IMR-90 (cell line): ENCODE results near the gene FAM163B. TPM values are rescaled to one million over a fixed set of nuclear protein-coding genes. Genes with fewer than 3 reads are reported as not detected.

Source experiments
- ATAC-seq: fragments of 200-7000 bp; cut with Tn5 transposase; 2 replicates; pipeline ENCODE4 v1.9.1; 2020; ENCODE audit warnings: low read depth, mild to moderate bottlenecking, moderate library complexity
- BruUV-seq: library from RNA; stranded (reverse); fragments of 400-500 nt; replicated peaks from 2 replicates; lab custom pipeline; 2021; lab: Mats Ljungman, UMichigan
- CTCF ChIA-PET: fragments of 300-600 bp; formaldehyde crosslinking; extraction: SDS; loops from one replicate; lab custom pipeline; 2021; ENCODE audit warnings: antibody characterized with exemption; lab: Yijun Ruan, JAX
- POLR2A ChIA-PET: fragments of 300-600 bp; sonication (Branson Sonifier 250); formaldehyde crosslinking; loops from one replicate; lab custom pipeline; 2022; ENCODE audit warnings: antibody characterized with exemption; ENCODE audit not compliant: unreplicated experiment; lab: Charles Lee
- DNase-seq: peaks from one replicate; pipeline ENCODE4 v3.0.0; 2013
- H2AFZ ChIP-seq: replicated peaks from 2 replicates; pipeline ENCODE3; 2013; ENCODE audit warnings: low read length, mild to moderate bottlenecking; ENCODE audit not compliant: poor library complexity
- H2AK5ac ChIP-seq: 2 replicates; pipeline ENCODE4 v1.6.1; 2013; ENCODE audit warnings: low read depth, low read length, inconsistent platforms
- H2AK9ac ChIP-seq: replicated peaks from 2 replicates; pipeline ENCODE3; 2013; ENCODE audit warnings: mild to moderate bottlenecking, low read depth, low read length, moderate library complexity; ENCODE audit not compliant: poor library complexity
- H2BK120ac ChIP-seq: 2 replicates; pipeline ENCODE4 v1.6.1; 2013; ENCODE audit warnings: low read depth, low read length, inconsistent platforms
- H2BK15ac ChIP-seq: 3 replicates; pipeline ENCODE4 v1.6.1; 2013; ENCODE audit warnings: low read depth, low read length, inconsistent platforms
- H2BK20ac ChIP-seq: 2 replicates; pipeline ENCODE4 v1.6.1; 2013; ENCODE audit warnings: low read depth, mild to moderate bottlenecking, inconsistent platforms, low read length, moderate library complexity
- H2BK5ac ChIP-seq: 2 replicates; pipeline ENCODE4 v1.6.1; 2013; ENCODE audit warnings: mild to moderate bottlenecking, low read depth, low read length, inconsistent platforms; ENCODE audit not compliant: poor library complexity, severe bottlenecking
- H3K14ac ChIP-seq: replicated peaks from 2 replicates; pipeline ENCODE4 v1.6.1; 2013; ENCODE audit warnings: low read depth, low read length, inconsistent platforms
- H3K18ac ChIP-seq: 2 replicates; pipeline ENCODE4 v1.6.1; 2013; ENCODE audit warnings: low read depth, low read length, control low read depth
- H3K23ac ChIP-seq: 2 replicates; pipeline ENCODE4 v1.6.1; 2013; ENCODE audit warnings: low read depth, low read length, inconsistent platforms
- H3K27ac ChIP-seq: 2 replicates; pipeline ENCODE4 v1.5.1; 2013; ENCODE audit warnings: mild to moderate bottlenecking, control low read depth, low read length; ENCODE audit not compliant: insufficient read depth
- H3K27me3 ChIP-seq: 2 replicates; pipeline ENCODE4 v1.6.1; 2013; ENCODE audit warnings: low read length; ENCODE audit not compliant: control insufficient read depth, insufficient read depth
- H3K36me3 ChIP-seq: 2 replicates; pipeline ENCODE4 v1.6.1; 2013; ENCODE audit warnings: low read length, mixed read lengths; ENCODE audit not compliant: control insufficient read depth, insufficient read depth
- H3K4ac ChIP-seq: 2 replicates; pipeline ENCODE4 v1.6.1; 2013; ENCODE audit warnings: low read depth, low read length, inconsistent platforms
- H3K4me1 ChIP-seq: 2 replicates; pipeline ENCODE4 v1.6.1; 2013; ENCODE audit warnings: low read length, mixed read lengths; ENCODE audit not compliant: control insufficient read depth, insufficient read depth
- H3K4me2 ChIP-seq: 2 replicates; pipeline ENCODE4 v1.6.1; 2013; ENCODE audit warnings: low read depth, mild to moderate bottlenecking, control low read depth, low read length, moderate library complexity
- H3K4me3 ChIP-seq: 2 replicates; pipeline ENCODE4 v1.5.1; 2013; ENCODE audit warnings: low read depth, mild to moderate bottlenecking, control low read depth, low read length, moderate library complexity; ENCODE audit not compliant: insufficient read depth
- H3K56ac ChIP-seq: 2 replicates; pipeline ENCODE4 v1.6.1; 2013; ENCODE audit warnings: low read length, inconsistent platforms; ENCODE audit not compliant: insufficient read depth; ENCODE audit errors: extremely low read depth
- H3K79me1 ChIP-seq, 2 experiments: 2 replicates each; pipeline ENCODE4 v1.6.1; 2013; ENCODE audit warnings: low read length in 2 of 2, inconsistent platforms in 1 of 2, low read depth in 1 of 2
- H3K9ac ChIP-seq: 2 replicates; pipeline ENCODE4 v1.6.1; 2013; ENCODE audit warnings: low read depth, low read length, control low read depth
- H3K9me1 ChIP-seq: 2 replicates; pipeline ENCODE4 v1.6.1; 2013; ENCODE audit warnings: low read length, inconsistent platforms; ENCODE audit not compliant: insufficient read depth
- H3K9me3 ChIP-seq: 2 replicates; pipeline ENCODE4 v1.6.1; 2013; ENCODE audit warnings: low read length; ENCODE audit not compliant: control insufficient read depth, insufficient read depth
- H4K20me1 ChIP-seq: 2 replicates; pipeline ENCODE4 v1.6.1; 2013; ENCODE audit warnings: low read length, inconsistent platforms; ENCODE audit not compliant: insufficient read depth
- H4K5ac ChIP-seq: 2 replicates; pipeline ENCODE4 v1.6.1; 2013; ENCODE audit warnings: mild to moderate bottlenecking, low read depth, low read length, control low read depth
- H4K8ac ChIP-seq, 2 experiments: 2 replicates each; pipeline ENCODE4 v1.6.1; 2013; ENCODE audit warnings: low read depth in 2 of 2, low read length in 2 of 2, control low read depth in 1 of 2, inconsistent platforms in 1 of 2
- H4K91ac ChIP-seq: 2 replicates; pipeline ENCODE4 v1.6.1; 2013; ENCODE audit warnings: low read depth, low read length, inconsistent platforms; ENCODE audit not compliant: insufficient read depth
- BHLHE40 ChIP-seq: fragments of 150-350 bp; IDR thresholded peaks from 2 replicates; pipeline ENCODE4 v1.6.1; 2016; ENCODE audit warnings: mild to moderate bottlenecking, low read depth, low read length
- CEBPB ChIP-seq: IDR thresholded peaks from 2 replicates; pipeline ENCODE4 v1.6.1; 2012; ENCODE audit warnings: low read depth, low read length, improper control_type of control experiment
- CHD1 ChIP-seq: IDR thresholded peaks from 2 replicates; pipeline ENCODE4 v1.6.1; 2012; ENCODE audit warnings: low read depth, low read length, improper control_type of control experiment
- ELK1 ChIP-seq: fragments of 150-350 bp; IDR thresholded peaks from 2 replicates; pipeline ENCODE4 v1.6.1; 2016; ENCODE audit warnings: low read depth, mild to moderate bottlenecking, low read length, moderate library complexity, borderline replicate concordance
- FOS ChIP-seq: fragments of 150-350 bp; IDR thresholded peaks from 2 replicates; pipeline ENCODE4 v1.6.1; 2016; ENCODE audit warnings: low read depth, low read length
- MAFK ChIP-seq: IDR thresholded peaks from 2 replicates; pipeline ENCODE4 v1.6.1; 2012; ENCODE audit warnings: low read depth, low read length, improper control_type of control experiment
- MAZ ChIP-seq: IDR thresholded peaks from 2 replicates; pipeline ENCODE4 v1.6.1; 2012; ENCODE audit warnings: low read depth, mild to moderate bottlenecking, low read length, improper control_type of control experiment, moderate library complexity, borderline replicate concordance
- MXI1 ChIP-seq: IDR thresholded peaks from 2 replicates; pipeline ENCODE4 v1.6.1; 2012; ENCODE audit warnings: low read depth, mild to moderate bottlenecking, low read length, moderate library complexity, borderline replicate concordance
- NFE2L2 ChIP-seq: fragments of 150-350 bp; IDR thresholded peaks from 2 replicates; pipeline ENCODE4 v1.6.1; 2016; ENCODE audit warnings: low read depth, mild to moderate bottlenecking, low read length
- POLR2A ChIP-seq: IDR thresholded peaks from 2 replicates; pipeline ENCODE4 v1.6.1; 2012; ENCODE audit warnings: mild to moderate bottlenecking, low read depth, low read length
- RAD21 ChIP-seq: IDR thresholded peaks from 2 replicates; pipeline ENCODE4 v1.6.1; 2012; ENCODE audit warnings: low read length, improper control_type of control experiment
- RFX5 ChIP-seq: IDR thresholded peaks from 2 replicates; pipeline ENCODE4 v1.8.0; 2012; ENCODE audit warnings: low read depth, mild to moderate bottlenecking, low read length, moderate library complexity
- SMC3 ChIP-seq: fragments of 150-350 bp; IDR thresholded peaks from 2 replicates; pipeline ENCODE4 v1.6.1; 2016; ENCODE audit warnings: low read depth, mild to moderate bottlenecking, antibody characterized with exemption, low read length, moderate library complexity
- USF2 ChIP-seq: fragments of 150-350 bp; IDR thresholded peaks from 2 replicates; pipeline ENCODE4 v1.6.1; 2017; ENCODE audit warnings: mild to moderate bottlenecking, antibody characterized with exemption, low read length, low read depth
- WGBS, 2 experiments: methylation state at CpG; one replicate each; pipeline versions ENCODE4 v1.1.5 to v1.1.7; 2013; ENCODE audit warnings: missing lambda C conversion rate in 2 of 2; ENCODE audit not compliant: insufficient read length in 1 of 2; ENCODE audit errors: extremely low coverage in 2 of 2; 5-methylcytosine and 5-hydroxymethylcytosine counted together
- dilution Hi-C: fragments of 300-500 bp; cut with HindIII; formaldehyde crosslinking; loops from one replicate; pipeline ENCODE4 v1.14.3; 2018; ENCODE audit warnings: low sequenced_read_pairs; ENCODE audit not compliant: unreplicated experiment
- in situ Hi-C: fragments of 300-500 bp; cut with MboI; formaldehyde crosslinking; loops from 3 replicates; pipeline ENCODE4 v1.14.3; 2019; ENCODE audit warnings: low sequenced_read_pairs, inconsistent platforms, mixed read lengths
- intact Hi-C: fragments of 100-400 bp; cut with micrococcal nuclease; formaldehyde crosslinking; loops from 2 replicates; pipeline ENCODE4 v1.10.0; 2022
- polyA plus RNA-seq, 3 experiments: library from polyadenylated mRNA; depleted of rRNA; stranded (reverse); fragments of >200 nt; gene quantifications; 2 replicates each; pipeline ENCODE4 v1.2.3, GENCODE V29; 2012; ENCODE audit warnings: low replicate concordance in 1 of 3
- total RNA-seq: library from RNA; depleted of rRNA; stranded (reverse); fragments of >200 nt; gene quantifications from 2 replicates; pipeline ENCODE4 v1.2.3, GENCODE V29; 2012

FAM163B gene
- total and polyA plus RNA-seq, 2 of the 4 experiments (the other 2 are of a cell fraction) = not detected

GRCh38 chr9:133643978-133644760 is 35.0 kb upstream of the FAM163B start:
- Histone ChIP-seq H3K4ac (no peak overlapping the region), H4K8ac (no peak overlapping the region), H4K20me1 (no peaks in the 10 kb centered on the region), H3K36me3 (no peaks in the 10 kb centered on the region), H3K27me3 (peaks cover 45% of the 10 kb centered on the region), H3K79me1 (no peaks in the 10 kb centered on the region), H2BK15ac (no peak overlapping the region), H2BK20ac (no peak overlapping the region), H3K9ac (no peak overlapping the region), H4K91ac (no peak overlapping the region), H3K27ac (no peak overlapping the region), H3K9me3 (no peaks in the 10 kb centered on the region), H3K23ac (no peak overlapping the region), H2BK120ac (no peak overlapping the region), H3K9me1 (no peaks in the 10 kb centered on the region), H2AFZ (no peak overlapping the region), H3K18ac (no peak overlapping the region), H3K14ac (no peak overlapping the region), H4K5ac (no peak overlapping the region), H2AK9ac (no peak overlapping the region), H3K56ac (no peak overlapping the region), H2BK5ac (no peak overlapping the region), H3K4me1 (no peaks in the 10 kb centered on the region), H3K4me3 (no peak overlapping the region), H2AK5ac (no peak overlapping the region), H3K4me2 (no peak overlapping the region)
- CTCF ChIA-PET = interaction anchor here (0.5 kb wide), 1 partner anchor 780 kb away, joined by 4 read pairs; no protein-coding TSS in a partner anchor
- POLR2A ChIA-PET = no interaction called here
- dilution Hi-C loops = no loop called here
- in situ Hi-C loops = no loop called here
- intact Hi-C loops = no loop called here
- ATAC-seq (no peak), DNase-seq (no peak)
- no TSS peak for BruUV-seq
- TF ChIP-seq CHD1 (no peak), RAD21 (no peak), MXI1 (no peak), SMC3 (no peak), NFE2L2 (no peak), ELK1 (no peak), MAZ (no peak), POLR2A (no peak), BHLHE40 (no peak), CEBPB (no peak), USF2 (no peak), FOS (no peak), MAFK (no peak), RFX5 (no peak)
- WGBS, 2 experiments = 75% methylated on average over 4 of the region's 23 CpGs; no CpG with 5 or more reads in 1 of the 2 experiments
